ENCODE measurements around the gene MYEOV.
A peak's percentile ranks its signal among the peaks of the same experiment; 100 is the strongest.

MYEOV gene

GRCh38 chr11:69286374-69287371 lies 7.3 kb upstream of the MYEOV start:
- DNase-seq (ENCODE audit: low read depth in 1 of 2, low spot score in 1 of 2) = no peak

DNA sequence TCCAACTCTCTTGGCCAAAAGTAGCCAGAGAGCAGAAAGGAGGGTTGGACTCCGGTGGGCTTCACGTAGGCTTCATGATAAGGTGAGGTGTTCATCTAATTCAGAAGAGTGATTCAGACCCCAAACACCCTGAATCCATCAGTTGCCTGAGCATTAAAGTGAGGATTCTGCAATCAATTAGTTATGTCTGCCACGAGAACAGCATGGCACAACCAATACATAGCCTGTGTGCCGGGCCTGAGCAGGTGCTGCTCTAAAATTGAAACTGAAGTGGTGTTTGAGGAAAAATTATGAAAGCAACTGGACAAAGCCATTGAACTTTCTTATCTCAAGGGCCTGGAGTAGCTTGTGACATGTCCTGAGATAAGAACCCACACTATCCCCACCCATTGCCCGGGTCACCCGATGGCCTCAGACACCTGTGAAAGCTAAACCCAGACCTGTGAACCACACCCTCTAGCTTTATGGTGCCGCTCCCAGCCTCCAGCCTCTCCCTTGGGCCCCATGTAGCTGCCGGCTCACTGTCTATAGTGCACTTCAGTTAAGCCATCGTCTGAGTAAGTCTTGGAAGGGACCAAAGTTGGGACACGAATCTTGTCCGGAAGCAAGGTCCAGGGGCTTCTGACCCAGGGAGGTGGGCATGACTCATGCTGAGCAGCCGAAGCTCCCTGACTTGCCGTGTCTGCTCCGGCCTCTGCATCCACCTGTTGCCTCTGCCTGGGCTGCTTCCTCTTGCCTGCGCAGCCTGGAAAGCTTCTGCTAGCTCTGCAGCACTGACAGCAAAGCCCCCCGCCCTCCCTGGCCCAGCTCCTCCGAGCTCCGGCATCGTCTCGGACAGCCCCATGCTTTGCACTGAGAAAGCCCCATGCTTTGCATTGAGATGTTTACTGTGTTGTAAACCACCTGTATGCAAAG lies 5.7 kb upstream of the MYEOV start:
- DNase-seq (ENCODE audit: low read depth in 1 of 2, low spot score in 1 of 2) = no peak

GRCh38 chr11:69288883-69289242 lies 5.1 kb upstream of the MYEOV start:
- DNase-seq (ENCODE audit: low read depth in 1 of 2, low spot score in 1 of 2) = no peak

DNA sequence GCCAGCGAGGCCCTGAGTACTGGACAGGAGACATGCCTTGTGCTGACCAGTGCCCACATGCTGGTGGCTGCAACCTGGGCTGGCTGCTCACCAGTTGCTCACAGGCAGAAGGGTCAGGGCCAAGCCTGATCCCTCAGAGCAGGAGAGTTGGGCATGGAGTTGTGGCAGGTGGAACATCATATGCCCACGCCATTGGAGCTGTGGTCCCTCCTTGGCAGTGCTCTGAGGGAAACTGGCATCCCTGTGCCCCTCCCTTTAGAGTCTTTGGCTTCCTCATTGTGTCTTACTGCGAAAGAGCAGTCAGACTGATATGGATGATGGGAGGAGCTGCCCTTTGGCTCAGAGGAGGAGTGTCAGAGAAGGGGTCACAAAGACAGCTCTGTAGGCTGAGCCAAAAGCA lies 3.1 kb upstream of the MYEOV start:
- DNase-seq (ENCODE audit: low read depth in 1 of 2, low spot score in 1 of 2) = no peak

GRCh38 chr11:69291459-69292110 lies 2.4 kb upstream of the MYEOV start:
- no peak for DNase-seq (ENCODE audit: low read depth in 1 of 2, low spot score in 1 of 2)

GRCh38 chr11:69292221-69292648 lies 1.7 kb upstream of the MYEOV start:
- peak in 1 of 2 donors; percentile 36 for DNase-seq (ENCODE audit: low read depth in 1 of 2, low spot score in 1 of 2)

GRCh38 chr11:69293087-69293486 lies 868 bp upstream of the MYEOV start:
- no peak for DNase-seq (ENCODE audit: low read depth in 1 of 2, low spot score in 1 of 2)

DNA sequence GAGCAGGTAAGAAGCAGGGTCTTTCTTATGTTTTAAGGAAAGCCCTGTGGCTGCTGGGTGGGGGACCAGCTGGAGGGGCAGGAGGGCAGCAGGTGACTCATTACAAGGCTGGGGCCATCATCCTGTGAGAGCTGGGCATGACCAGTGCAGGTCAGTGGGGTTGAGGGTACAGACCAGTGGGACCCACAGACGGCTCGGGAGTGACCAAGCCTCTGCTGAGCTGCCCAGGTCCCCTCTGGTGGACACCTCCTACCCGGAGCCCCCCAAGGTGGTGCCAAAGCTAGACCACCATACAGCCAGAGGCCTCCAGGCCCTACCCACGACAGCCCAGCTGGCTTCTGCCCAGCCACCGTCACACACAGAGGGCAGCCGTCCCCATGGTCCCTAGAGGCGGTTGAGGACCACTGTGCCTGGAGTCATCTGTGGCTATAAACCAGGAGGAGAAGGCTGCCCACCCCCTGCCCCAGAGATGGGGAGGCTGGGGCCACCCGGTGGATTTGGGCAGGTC lies 670 bp downstream of the MYEOV start:
- DNase-seq (ENCODE audit: low read depth in 1 of 2, low spot score in 1 of 2) = no peak

DNA sequence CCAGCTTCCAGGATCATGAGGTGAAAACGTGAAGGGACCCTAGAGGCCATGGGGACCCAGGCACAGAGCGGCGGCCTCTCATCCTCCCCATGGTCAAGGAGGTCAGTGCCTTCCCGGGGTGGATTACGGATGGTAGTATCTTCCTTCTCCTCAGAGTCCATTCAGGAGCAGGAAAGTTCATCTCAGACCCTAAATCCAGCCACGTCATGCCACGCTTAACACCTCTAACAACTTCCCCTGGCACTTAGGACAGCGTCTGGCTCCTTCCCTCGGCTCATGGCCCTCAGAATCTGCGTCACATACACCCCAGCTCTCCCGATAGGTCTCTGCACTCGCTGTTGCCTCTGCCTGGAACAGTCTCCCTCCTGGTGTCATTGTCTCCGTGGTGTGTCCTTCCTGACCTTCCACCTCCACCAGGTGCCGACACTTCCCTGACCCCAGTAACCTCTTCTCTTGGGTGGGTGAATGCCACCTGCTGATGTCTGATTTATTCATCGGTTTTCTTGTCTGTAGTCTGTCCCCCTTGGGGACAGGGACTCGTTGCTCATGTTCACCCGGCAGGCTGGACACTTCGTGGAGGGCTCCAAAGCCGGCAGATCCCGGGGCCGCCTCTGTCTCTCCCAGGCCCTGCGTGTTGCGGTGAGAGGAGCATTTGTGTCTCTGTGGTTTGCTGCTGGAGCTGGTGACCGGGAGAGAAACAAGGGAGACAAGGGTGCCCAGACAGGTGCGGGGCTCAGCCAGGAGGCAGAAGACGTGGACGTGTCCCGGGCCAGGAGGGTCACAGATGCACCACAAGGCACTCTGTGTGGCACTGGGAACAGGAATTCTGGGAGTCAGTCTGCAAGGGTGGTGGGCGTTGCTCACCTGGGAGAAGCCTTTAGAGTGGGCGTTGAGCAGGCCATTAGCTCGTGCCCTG lies 1.4 kb downstream of the MYEOV start:
- no peak for DNase-seq (ENCODE audit: low read depth in 1 of 2, low spot score in 1 of 2)

- DNase-seq (ENCODE audit: low read depth in 1 of 2, low spot score in 1 of 2) = no peak
These were observed 2.3 kb downstream of the MYEOV start for GRCh38 chr11:69295995-69296889.

GRCh38 chr11:69296890-69297786 lies 3.2 kb downstream of the MYEOV start:
- peak; percentile 53 to 62 for DNase-seq (ENCODE audit: low read depth in 1 of 2, low spot score in 1 of 2)

- DNase-seq (ENCODE audit: low read depth in 1 of 2, low spot score in 1 of 2) = no peak
These were observed 3.9 kb downstream of the MYEOV start for GRCh38 chr11:69297787-69298266.

- DNase-seq (ENCODE audit: low read depth in 1 of 2, low spot score in 1 of 2) = peak in 1 of 2 donors; percentile 12
These were observed 4.5 kb downstream of the MYEOV start for GRCh38 chr11:69298267-69299022.

- DNase-seq (ENCODE audit: low read depth in 1 of 2, low spot score in 1 of 2) = no peak
These were observed 5.1 kb downstream of the MYEOV start for GRCh38 chr11:69299023-69299461.

- no peak for DNase-seq (ENCODE audit: low read depth in 1 of 2, low spot score in 1 of 2)
These were observed 5.6 kb downstream of the MYEOV start for GRCh38 chr11:69299572-69299971.

DNA sequence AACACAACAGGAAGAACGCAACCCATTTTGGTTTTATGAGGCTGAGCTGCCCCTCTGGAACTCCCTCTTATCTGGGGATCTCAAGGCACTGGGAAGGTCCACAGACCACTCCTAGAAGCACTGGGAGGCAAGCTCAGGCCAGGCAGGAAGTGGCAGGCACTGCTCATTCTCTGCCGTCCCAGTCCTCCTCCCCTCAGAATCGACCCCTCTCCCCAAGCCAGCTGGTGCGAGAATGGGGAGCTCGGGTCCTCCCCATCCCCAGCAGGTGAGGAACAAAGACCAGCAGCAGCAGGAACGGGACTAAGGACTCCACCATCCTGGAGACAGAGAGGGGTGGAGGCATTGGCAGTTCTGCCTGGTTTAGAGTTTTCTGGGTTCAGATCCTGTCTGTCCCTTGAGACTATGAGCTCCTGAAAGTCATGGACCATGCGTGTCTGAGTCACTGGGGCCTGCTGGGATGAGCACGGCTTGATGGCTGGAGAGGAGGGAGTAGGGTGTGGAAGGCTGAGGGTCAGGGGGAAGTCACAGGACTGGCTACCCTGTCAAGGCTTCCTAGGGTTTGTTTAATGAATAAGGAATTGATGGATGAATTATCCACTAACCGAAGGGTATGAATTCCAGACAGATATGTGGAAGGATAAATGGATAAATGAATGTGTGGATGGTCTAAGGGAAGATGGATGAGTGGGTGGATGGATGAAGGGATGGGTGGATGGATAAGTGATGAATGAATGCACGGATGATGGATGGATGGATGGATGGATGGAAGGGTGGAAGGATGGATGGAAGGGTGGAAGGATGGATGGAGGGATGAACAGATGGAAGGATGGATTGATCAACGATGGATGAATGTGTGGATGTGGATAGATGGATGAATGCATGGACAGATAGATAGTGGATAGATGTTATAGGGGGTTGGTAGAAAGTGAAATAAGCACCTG lies 6.4 kb downstream of the MYEOV start:
- DNase-seq (ENCODE audit: low read depth in 1 of 2, low spot score in 1 of 2) = no peak

Measured in activated CD4-positive, alpha-beta T cell treated with anti-CD3 and anti-CD28 coated beads, Interleukin-2, amount 50 U/mL, for 24 hours (primary cell).